Esophagus muscularis mucosa (tissue), 4 donors: ENCODE measurements around the gene HERPUD1.

ENCODE experiments used
- EP300 ChIP-seq: sonication (generic); formaldehyde crosslinking; IDR thresholded peaks from one replicate; pipeline ENCODE4 v1.6.1; 2017; ENCODE audit warnings: antibody characterized with exemption
- POLR2A ChIP-seq: fragments of 450-650 bp; IDR thresholded peaks from one replicate; pipeline ENCODE4 v1.6.1; 2017; ENCODE audit warnings: antibody characterized with exemption, moderate library complexity, mild to moderate bottlenecking, low read depth
- TF ChIP-seq, protein P1 (sequence below), 3 experiments: fragments of 200-600 bp in 2 of 3; fragments of 450-650 bp in 1 of 3; sonication (generic) in 2 of 3; IDR thresholded peaks; one replicate each; pipeline ENCODE4 v1.5.1; 2017 to 2019; ENCODE audit warnings: antibody characterized with exemption in 3 of 3, mild to moderate bottlenecking in 2 of 3, moderate library complexity in 1 of 3

GRCh38 chr16:56987692-56988091 is 55.8 kb downstream of the HERPUD1 start:
- TF ChIP-seq, protein P1, sequence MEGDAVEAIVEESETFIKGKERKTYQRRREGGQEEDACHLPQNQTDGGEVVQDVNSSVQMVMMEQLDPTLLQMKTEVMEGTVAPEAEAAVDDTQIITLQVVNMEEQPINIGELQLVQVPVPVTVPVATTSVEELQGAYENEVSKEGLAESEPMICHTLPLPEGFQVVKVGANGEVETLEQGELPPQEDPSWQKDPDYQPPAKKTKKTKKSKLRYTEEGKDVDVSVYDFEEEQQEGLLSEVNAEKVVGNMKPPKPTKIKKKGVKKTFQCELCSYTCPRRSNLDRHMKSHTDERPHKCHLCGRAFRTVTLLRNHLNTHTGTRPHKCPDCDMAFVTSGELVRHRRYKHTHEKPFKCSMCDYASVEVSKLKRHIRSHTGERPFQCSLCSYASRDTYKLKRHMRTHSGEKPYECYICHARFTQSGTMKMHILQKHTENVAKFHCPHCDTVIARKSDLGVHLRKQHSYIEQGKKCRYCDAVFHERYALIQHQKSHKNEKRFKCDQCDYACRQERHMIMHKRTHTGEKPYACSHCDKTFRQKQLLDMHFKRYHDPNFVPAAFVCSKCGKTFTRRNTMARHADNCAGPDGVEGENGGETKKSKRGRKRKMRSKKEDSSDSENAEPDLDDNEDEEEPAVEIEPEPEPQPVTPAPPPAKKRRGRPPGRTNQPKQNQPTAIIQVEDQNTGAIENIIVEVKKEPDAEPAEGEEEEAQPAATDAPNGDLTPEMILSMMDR (IDR thresholded peaks at IDR 0.05), result no peak
- TF ChIP-seq POLR2A (no peak), EP300 (no peak)
